ENCODE results near the gene KRI1. TPM values are rescaled to one million over a fixed set of nuclear protein-coding genes. Genes with fewer than 3 reads are reported as not detected.

The KRI1 gene
- total RNA-seq, 1 donor from 2014 or later = 64.8 TPM

- intact Hi-C loops (cut with micrococcal nuclease) = no loop called here
Measured at GRCh38 chr19:10577951-10578350, 12.1 kb upstream of the KRI1 start.

GRCh38 chr19:10575011-10575716, 9.4 kb upstream of the KRI1 start:
- intact Hi-C loops (cut with micrococcal nuclease) = no loop called here

DNA sequence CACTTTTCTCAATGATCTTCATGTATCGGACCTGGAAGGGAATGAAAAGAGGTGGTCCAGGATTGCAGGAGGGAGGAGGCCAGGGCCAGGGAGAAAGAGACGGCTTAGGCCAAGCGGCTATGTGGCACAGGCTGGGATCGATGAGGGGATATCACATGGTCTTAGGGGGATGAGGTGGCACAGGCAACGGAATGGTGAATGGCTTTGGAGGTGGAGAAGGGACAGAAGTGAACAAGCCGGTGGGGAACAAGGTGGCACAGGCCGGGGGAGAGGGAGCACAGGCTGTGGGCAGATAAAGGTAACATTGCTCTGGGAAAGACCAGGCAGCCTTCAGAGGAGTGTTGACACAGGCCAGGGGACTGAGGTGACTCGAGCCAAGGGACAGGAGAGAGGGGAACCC, 8.7 kb upstream of the KRI1 start:
- intact Hi-C loops (cut with micrococcal nuclease) = no loop called here

DNA sequence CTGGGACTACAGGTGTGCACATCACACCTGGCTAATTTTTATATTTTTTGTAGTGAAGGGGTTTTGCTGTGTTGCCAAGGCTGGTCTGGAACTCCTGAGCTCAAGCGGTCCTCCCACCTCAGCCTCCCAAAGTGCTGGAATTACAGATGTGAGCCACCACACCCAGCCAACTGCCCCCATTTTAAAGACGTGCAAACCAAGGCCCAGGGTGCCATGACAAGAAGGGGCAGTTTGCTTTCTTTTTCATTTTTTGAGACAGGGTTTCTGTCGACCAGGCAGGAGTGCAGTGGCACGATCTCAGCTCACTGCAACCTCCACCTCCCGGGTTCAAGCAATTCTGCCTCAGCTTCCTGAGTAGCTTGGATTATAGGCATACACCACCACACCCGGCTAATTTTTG, 8.0 kb upstream of the KRI1 start:
- intact Hi-C loops (cut with micrococcal nuclease) = loop anchor here (2.0 kb wide), 2 partner anchors 71 to 125 kb away; no protein-coding TSS in a partner anchor

- intact Hi-C loops (cut with micrococcal nuclease) = loop anchor here (1.0 to 5.0 kb wide), 8 partner anchors 26 to 523 kb away; partner anchors contain the start of genes ATG4D, CDC37 and PPAN
Measured at GRCh38 chr19:10568826-10569651, 3.2 kb upstream of the KRI1 start, which contains the start of gene CDKN2D. Gene CDKN2D (minus strand): TSS chr19:10568979. CDS start chr19:10568653, 326 bp downstream.

- intact Hi-C loops (cut with micrococcal nuclease) = loop anchor here (5.0 kb wide), 3 partner anchors 194 to 524 kb away; partner anchors contain the start of gene PPAN
Measured at GRCh38 chr19:10568062-10568825, 2.4 kb upstream of the KRI1 start.

DNA sequence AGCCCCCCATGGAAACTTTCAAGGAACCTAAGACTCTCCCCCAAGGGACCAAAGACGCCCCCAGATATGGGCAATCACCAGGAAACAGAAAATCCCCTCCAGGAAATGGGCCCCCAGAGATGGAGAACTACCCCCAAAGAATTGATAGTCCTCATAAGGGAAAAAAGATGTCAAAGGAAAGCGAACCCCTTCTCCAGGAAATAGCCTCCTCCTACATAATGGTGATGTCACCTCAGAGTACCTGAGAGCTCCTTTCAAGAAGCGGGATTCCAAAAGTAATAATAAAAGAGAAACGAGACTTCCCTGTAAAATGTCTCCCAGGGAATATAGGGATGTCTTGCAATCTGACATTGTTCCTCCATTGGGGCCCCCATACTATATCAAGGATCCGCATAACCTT, 1.8 kb upstream of the KRI1 start:
- intact Hi-C loops (cut with micrococcal nuclease) = loop anchor here (2.0 to 5.0 kb wide), 7 partner anchors 143 to 525 kb away; partner anchors contain the start of genes CARM1, PPAN, SMARCA4 and TYK2

GRCh38 chr19:10566658-10567410, 1.0 kb upstream of the KRI1 start:
- intact Hi-C loops (cut with micrococcal nuclease) = loop anchor here (1.0 to 5.0 kb wide), 14 partner anchors 65 to 525 kb away; partner anchors contain the start of genes CARM1, PPAN, RAVER1 and SMARCA4

- intact Hi-C loops (cut with micrococcal nuclease) = loop anchor here (1.0 to 5.0 kb wide), 14 partner anchors 64 to 526 kb away; partner anchors contain the start of genes CARM1, PPAN, RAVER1 and SMARCA4
Measured at GRCh38 chr19:10566408-10566657, 523 bp upstream of the KRI1 start.

DNA sequence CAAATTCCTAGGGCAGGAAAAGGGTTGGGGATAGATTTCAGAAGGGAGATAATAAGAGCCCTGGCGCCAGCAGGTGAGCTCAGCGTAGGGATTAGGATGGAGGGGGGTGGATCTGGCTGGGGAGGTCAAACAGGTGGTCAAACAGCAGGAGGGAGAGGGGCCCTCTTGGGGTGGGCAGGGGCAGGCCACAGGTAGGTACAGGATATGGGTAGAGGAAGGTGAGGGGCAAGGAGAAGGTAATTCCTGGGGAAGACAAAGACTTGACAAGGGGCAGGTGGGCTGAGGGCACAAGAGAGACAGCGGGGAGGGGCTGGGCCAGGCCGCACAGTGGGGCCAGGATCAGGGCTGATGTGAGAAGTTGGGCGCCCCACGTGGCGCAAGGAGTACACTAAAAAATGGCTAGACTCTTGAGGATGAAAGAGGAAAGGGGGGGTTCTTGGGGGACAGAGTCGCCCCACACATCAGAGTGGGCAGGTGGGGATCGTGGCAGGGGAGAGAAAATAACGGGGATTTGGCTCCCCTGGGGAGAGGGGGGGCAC, 713 bp downstream of the KRI1 start:
- intact Hi-C loops (cut with micrococcal nuclease) = loop anchor here (1.0 to 5.0 kb wide), 5 partner anchors 11 to 527 kb away; partner anchors contain the start of gene PPAN

- intact Hi-C loops (cut with micrococcal nuclease) = no loop called here
Measured at GRCh38 chr19:10562609-10563008, 3.2 kb downstream of the KRI1 start.

GRCh38 chr19:10560154-10560553, 5.7 kb downstream of the KRI1 start:
- intact Hi-C loops (cut with micrococcal nuclease) = no loop called here

- intact Hi-C loops (cut with micrococcal nuclease) = no loop called here
Measured at GRCh38 chr19:10557603-10558197, 8.1 kb downstream of the KRI1 start.

GRCh38 chr19:10555610-10555973, 10.2 kb downstream of the KRI1 start:
- intact Hi-C loops (cut with micrococcal nuclease) = no loop called here

- intact Hi-C loops (cut with micrococcal nuclease) = loop anchor here (1.0 kb wide), 2 partner anchors 10 to 12 kb away; partner anchors contain the start of gene ATG4D
Measured at GRCh38 chr19:10554760-10555609, 10.8 kb downstream of the KRI1 start.

DNA sequence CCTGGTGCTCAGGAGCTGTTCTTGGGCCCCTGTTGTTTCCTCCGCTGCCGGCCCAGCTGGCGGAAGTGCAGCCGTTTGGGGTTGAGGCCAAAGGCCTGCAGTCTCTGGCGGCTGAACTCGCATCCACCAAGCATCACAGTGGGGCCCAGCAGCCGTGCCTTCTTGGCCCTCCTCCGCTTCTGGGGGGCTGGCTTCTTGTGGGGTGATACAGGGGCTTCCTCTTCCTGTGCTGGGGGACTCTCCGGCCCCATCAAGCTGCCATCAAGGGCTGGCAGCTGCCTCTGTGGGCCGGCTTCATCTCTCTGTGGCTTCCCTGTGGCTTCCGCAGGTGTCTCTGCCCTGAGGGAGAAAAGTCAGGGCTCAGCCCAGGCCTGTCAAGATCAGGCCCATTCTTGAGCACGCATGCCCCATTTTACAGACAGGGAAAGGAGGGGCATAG, 11.8 kb downstream of the KRI1 start:
- intact Hi-C loops (cut with micrococcal nuclease) = loop anchor here (1.0 kb wide), 4 partner anchors 11 to 150 kb away; partner anchors contain the start of gene ATG4D

DNA sequence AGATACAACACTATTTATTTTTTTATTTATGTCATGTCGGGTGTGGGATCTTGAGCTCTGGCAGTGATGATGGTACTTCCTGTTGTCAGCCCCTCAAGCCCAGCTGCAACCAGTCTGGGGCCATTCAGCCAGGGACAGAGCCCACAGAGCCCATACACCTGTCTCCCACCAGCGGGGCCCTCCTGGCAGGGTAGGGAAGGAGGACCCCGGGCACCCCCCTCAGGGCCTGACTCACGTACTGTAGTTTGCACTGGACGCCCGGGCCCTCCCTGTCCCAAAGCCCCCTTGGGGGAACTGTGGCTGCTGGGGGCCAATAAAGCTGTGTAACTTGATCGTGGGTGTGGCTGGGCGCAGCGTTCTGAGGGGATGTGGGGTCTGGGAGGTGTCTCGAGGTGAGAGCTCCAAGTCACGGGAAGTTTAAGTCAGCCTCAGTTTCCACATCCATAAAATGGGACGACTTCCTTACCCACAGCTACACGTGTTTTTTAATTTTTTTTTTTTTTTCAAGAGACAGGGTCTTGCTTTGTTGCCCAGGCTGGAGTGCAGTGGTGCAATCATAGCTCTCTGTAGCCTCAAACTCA, 12.6 kb downstream of the KRI1 start:
- intact Hi-C loops (cut with micrococcal nuclease) = loop anchor here (1.0 kb wide), 2 partner anchors 48 to 149 kb away; no protein-coding TSS in a partner anchor

DNA sequence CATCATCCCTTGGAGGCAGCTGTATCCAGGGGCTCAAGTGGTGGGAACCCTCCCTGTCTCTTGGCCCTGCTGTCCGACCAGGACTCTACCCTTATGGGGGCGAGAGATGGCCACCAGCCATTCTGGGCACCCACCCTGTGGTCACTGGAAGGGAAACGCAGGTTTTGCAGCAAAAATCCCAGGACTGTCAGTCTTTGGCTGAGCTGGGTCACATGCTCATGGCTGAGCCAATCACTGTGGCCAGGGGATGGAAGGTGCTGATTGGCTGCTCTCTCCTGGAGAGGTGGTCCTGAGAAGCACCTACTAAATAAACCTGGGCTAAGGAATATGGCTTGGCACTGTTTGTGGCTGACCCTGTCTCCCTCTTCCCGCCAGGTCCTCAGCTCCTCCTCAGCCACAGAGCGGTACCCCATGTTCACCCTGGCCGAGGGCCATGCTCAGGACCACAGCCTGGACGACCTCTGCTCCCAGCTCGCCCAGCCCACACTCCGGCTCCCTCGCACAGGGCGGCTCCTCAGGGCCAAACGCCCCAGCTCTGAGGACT, 13.2 kb downstream of the KRI1 start:
- intact Hi-C loops (cut with micrococcal nuclease) = loop anchor here (1.0 kb wide), 2 partner anchors 47 to 148 kb away; no protein-coding TSS in a partner anchor
